DOHH2 (cell line): ENCODE results near the gene ERP29.

Source experiments
- CTCF ChIP-seq: fragments of 200-600 bp; sonication (generic); IDR thresholded peaks from one replicate; pipeline ENCODE4 v1.5.1; 2014; ENCODE audit warnings: antibody characterized with exemption, mild to moderate bottlenecking, low read depth, low read length; ENCODE audit not compliant: poor library complexity, severe bottlenecking
- EZH2phosphoT487 ChIP-seq: fragments of 200-600 bp; sonication (generic); IDR thresholded peaks from 2 replicates; pipeline ENCODE4 v1.6.1; 2017; ENCODE audit warnings: borderline replicate concordance, mild to moderate bottlenecking, antibody characterized with exemption, low read length, moderate library complexity, mixed read lengths

GRCh38 chr12:111964935-111965334 is 48.3 kb upstream of the ERP29 start:
- no peak for TF ChIP-seq CTCF
- no peak for TF ChIP-seq EZH2phosphoT487
